H1 (cell line): ENCODE results near the gene DUS1L. TPM values are rescaled to one million over a fixed set of nuclear protein-coding genes. Genes with fewer than 3 reads are reported as not detected.

Experiments used
- CBX8 ChIP-seq: fragments of 300-800, 300-1000 bp; sonication (generic); IDR thresholded peaks from 2 replicates; pipeline ENCODE4 v1.7.1; 2016; ENCODE audit warnings: low read depth, low read length, borderline replicate concordance
- SAP30 ChIP-seq: fragments of 300-600 bp; sonication (generic); IDR thresholded peaks from 2 replicates; pipeline ENCODE4 v1.7.1; 2012; ENCODE audit warnings: low read length, moderate library complexity, mild to moderate bottlenecking, inconsistent platforms; ENCODE audit not compliant: insufficient read depth, insufficient replicate concordance
- polyA plus RNA-seq, 7 experiments: library from polyadenylated mRNA; depleted of rRNA in 3 of 7; stranded (reverse) in 5 of 7; unstranded in 2 of 7; fragments of >200 nt in 5 of 7; fragments of 200-250 nt in 2 of 7; gene quantifications; 1 replicate in 5 of 7; 2 replicates in 1 of 7; 4 replicates in 1 of 7; pipeline versions ENCODE4 v1.2.1 to v1.2.3, GENCODE V29; 2011 to 2013; ENCODE audit warnings: missing spikeins in 2 of 7, mixed read lengths in 2 of 7
- total RNA-seq: library from RNA; stranded (reverse); fragmentation: NEBNext Ultra II Directional; extraction: Animal tissue kit (Norgen Biotek cat#: 25700); gene quantifications from 2 replicates; pipeline ENCODE4 v1.2.1, GENCODE V29; 2021
- TF ChIP-seq, protein P1 (sequence below): fragments of 300-600 bp; sonication (generic); IDR thresholded peaks from 2 replicates; pipeline ENCODE4 v1.7.1; 2012; ENCODE audit warnings: low read length, moderate library complexity, mild to moderate bottlenecking, inconsistent platforms; ENCODE audit not compliant: insufficient replicate concordance

The DUS1L gene
- total and polyA plus RNA-seq, 2 of the 8 experiments (the other 6 are each of a cell fraction or from before 2014, with no cell fraction given), result 34.5 to 69.1 TPM

DNA sequence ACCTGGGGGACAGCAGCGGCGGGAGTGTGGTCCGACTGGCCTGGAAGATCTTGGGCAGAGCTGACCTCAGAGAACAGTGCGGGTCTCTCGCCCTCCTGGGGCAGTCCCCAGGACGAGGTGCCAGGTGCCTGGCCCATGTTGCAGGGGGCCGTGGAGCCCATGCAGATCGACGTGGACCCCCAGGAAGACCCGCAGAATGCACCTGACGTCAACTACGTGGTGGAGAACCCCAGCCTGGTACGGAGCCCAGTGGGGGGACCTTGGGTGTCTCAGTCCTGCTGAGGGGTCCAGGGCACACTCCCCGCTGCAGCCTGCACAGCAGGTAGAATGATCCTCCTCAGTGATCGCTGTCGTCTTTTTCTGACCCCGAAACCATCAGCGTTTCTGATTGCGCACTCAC lies 12.5 kb downstream of the DUS1L start (continued):
- TF ChIP-seq, protein P1, sequence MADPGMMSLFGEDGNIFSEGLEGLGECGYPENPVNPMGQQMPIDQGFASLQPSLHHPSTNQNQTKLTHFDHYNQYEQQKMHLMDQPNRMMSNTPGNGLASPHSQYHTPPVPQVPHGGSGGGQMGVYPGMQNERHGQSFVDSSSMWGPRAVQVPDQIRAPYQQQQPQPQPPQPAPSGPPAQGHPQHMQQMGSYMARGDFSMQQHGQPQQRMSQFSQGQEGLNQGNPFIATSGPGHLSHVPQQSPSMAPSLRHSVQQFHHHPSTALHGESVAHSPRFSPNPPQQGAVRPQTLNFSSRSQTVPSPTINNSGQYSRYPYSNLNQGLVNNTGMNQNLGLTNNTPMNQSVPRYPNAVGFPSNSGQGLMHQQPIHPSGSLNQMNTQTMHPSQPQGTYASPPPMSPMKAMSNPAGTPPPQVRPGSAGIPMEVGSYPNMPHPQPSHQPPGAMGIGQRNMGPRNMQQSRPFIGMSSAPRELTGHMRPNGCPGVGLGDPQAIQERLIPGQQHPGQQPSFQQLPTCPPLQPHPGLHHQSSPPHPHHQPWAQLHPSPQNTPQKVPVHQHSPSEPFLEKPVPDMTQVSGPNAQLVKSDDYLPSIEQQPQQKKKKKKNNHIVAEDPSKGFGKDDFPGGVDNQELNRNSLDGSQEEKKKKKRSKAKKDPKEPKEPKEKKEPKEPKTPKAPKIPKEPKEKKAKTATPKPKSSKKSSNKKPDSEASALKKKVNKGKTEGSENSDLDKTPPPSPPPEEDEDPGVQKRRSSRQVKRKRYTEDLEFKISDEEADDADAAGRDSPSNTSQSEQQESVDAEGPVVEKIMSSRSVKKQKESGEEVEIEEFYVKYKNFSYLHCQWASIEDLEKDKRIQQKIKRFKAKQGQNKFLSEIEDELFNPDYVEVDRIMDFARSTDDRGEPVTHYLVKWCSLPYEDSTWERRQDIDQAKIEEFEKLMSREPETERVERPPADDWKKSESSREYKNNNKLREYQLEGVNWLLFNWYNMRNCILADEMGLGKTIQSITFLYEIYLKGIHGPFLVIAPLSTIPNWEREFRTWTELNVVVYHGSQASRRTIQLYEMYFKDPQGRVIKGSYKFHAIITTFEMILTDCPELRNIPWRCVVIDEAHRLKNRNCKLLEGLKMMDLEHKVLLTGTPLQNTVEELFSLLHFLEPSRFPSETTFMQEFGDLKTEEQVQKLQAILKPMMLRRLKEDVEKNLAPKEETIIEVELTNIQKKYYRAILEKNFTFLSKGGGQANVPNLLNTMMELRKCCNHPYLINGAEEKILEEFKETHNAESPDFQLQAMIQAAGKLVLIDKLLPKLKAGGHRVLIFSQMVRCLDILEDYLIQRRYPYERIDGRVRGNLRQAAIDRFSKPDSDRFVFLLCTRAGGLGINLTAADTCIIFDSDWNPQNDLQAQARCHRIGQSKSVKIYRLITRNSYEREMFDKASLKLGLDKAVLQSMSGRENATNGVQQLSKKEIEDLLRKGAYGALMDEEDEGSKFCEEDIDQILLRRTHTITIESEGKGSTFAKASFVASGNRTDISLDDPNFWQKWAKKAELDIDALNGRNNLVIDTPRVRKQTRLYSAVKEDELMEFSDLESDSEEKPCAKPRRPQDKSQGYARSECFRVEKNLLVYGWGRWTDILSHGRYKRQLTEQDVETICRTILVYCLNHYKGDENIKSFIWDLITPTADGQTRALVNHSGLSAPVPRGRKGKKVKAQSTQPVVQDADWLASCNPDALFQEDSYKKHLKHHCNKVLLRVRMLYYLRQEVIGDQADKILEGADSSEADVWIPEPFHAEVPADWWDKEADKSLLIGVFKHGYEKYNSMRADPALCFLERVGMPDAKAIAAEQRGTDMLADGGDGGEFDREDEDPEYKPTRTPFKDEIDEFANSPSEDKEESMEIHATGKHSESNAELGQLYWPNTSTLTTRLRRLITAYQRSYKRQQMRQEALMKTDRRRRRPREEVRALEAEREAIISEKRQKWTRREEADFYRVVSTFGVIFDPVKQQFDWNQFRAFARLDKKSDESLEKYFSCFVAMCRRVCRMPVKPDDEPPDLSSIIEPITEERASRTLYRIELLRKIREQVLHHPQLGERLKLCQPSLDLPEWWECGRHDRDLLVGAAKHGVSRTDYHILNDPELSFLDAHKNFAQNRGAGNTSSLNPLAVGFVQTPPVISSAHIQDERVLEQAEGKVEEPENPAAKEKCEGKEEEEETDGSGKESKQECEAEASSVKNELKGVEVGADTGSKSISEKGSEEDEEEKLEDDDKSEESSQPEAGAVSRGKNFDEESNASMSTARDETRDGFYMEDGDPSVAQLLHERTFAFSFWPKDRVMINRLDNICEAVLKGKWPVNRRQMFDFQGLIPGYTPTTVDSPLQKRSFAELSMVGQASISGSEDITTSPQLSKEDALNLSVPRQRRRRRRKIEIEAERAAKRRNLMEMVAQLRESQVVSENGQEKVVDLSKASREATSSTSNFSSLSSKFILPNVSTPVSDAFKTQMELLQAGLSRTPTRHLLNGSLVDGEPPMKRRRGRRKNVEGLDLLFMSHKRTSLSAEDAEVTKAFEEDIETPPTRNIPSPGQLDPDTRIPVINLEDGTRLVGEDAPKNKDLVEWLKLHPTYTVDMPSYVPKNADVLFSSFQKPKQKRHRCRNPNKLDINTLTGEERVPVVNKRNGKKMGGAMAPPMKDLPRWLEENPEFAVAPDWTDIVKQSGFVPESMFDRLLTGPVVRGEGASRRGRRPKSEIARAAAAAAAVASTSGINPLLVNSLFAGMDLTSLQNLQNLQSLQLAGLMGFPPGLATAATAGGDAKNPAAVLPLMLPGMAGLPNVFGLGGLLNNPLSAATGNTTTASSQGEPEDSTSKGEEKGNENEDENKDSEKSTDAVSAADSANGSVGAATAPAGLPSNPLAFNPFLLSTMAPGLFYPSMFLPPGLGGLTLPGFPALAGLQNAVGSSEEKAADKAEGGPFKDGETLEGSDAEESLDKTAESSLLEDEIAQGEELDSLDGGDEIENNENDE, result no peak
- no peak for TF ChIP-seq CBX8
- no peak for TF ChIP-seq SAP30
